Natural killer cell (primary cell): Measurements from ENCODE around the gene ZNF358. TPM values are rescaled to one million over a fixed set of nuclear protein-coding genes. Genes with fewer than 3 reads are reported as not detected.

Experiments
- ATAC-seq, 3 donors: fragments of 150-1000 bp in 2 of 3; fragments of 200-7000 bp in 1 of 3; cut with Tn5 transposase; 1 replicate in 1 of 3; 2 replicates in 2 of 3; pipeline ENCODE4 v1.10.0; 2021; ENCODE audit warnings: mild to moderate bottlenecking in 2 of 3, moderate library complexity in 2 of 3
- DNase-seq, 2 donors: peaks; one replicate each; pipeline versions ENCODE4 v3.0.0 to v3.0.0-alpha.2; 2013 to 2021; ENCODE audit warnings: mixed read lengths in 1 of 2
- H3K27ac ChIP-seq: one replicate; pipeline ENCODE4 v1.5.1; 2013; ENCODE audit warnings: mild to moderate bottlenecking, low read length
- H3K27me3 ChIP-seq: one replicate; pipeline ENCODE4 v1.6.1; 2013; ENCODE audit warnings: low read length; ENCODE audit not compliant: control insufficient read depth, insufficient read depth
- H3K36me3 ChIP-seq: one replicate; pipeline ENCODE4 v1.6.1; 2013; ENCODE audit warnings: low read length; ENCODE audit not compliant: control insufficient read depth, insufficient read depth
- H3K4me1 ChIP-seq: one replicate; pipeline ENCODE4 v1.6.1; 2013; ENCODE audit warnings: low read length; ENCODE audit not compliant: control insufficient read depth, insufficient read depth
- H3K4me3 ChIP-seq: one replicate; pipeline ENCODE4 v1.5.1; 2013; ENCODE audit warnings: low read length
- H3K9me3 ChIP-seq: one replicate; pipeline ENCODE4 v1.6.1; 2013; ENCODE audit warnings: low read length; ENCODE audit not compliant: control insufficient read depth, insufficient read depth
- H3K27ac Mint-ChIP-seq, 2 donors: one replicate each; pipeline ENCODE4 v1.8.0; 2022; ENCODE audit warnings: mild to moderate bottlenecking in 2 of 2, mixed read lengths in 2 of 2, moderate library complexity in 1 of 2
- H3K27me3 Mint-ChIP-seq, 2 donors: one replicate each; pipeline ENCODE4 v1.8.0; 2022; ENCODE audit warnings: low read depth in 2 of 2, mixed read lengths in 2 of 2
- H3K36me3 Mint-ChIP-seq: one replicate; pipeline ENCODE4 v1.8.0; 2022; ENCODE audit warnings: mixed read lengths
- H3K4me1 Mint-ChIP-seq, 2 donors: one replicate each; pipeline ENCODE4 v1.8.0; 2022; ENCODE audit warnings: mixed read lengths in 2 of 2
- H3K4me3 Mint-ChIP-seq: one replicate; pipeline ENCODE4 v1.8.0; 2022; ENCODE audit warnings: mild to moderate bottlenecking, moderate library complexity, mixed read lengths
- H3K9me3 Mint-ChIP-seq, 2 donors: one replicate each; pipeline ENCODE4 v1.8.0; 2022; ENCODE audit warnings: mixed read lengths in 2 of 2
- CTCF ChIP-seq: fragments of 200-600 bp; IDR thresholded peaks from one replicate; pipeline ENCODE4 v1.8.0; 2022; ENCODE audit warnings: antibody characterized with exemption
- WGBS: methylation state at CpG from one replicate; pipeline ENCODE4 v1.1.7; 2013; ENCODE audit warnings: missing lambda C conversion rate; ENCODE audit not compliant: insufficient coverage; 5-methylcytosine and 5-hydroxymethylcytosine counted together
- intact Hi-C: fragments of 100-400 bp; cut with micrococcal nuclease; formaldehyde crosslinking; loops from one replicate; pipeline ENCODE4 v1.14.2; 2022
- total RNA-seq, 4 donors: library from RNA; stranded (reverse); fragments of 120-200 nt in 1 of 4; gene quantifications; one replicate each; pipeline versions ENCODE4 v1.2.3 to v1.2.4, GENCODE V29; 2013 to 2022

The ZNF358 gene
- total RNA-seq, 3 donors from 2014 or later (not counting 1 experiment from before 2014, with no cell fraction given), result 9.8 to 11.6 (median 10.9) TPM

- Mint-ChIP-seq H3K27ac (no peak overlapping the region), H3K27me3 (peaks cover 0 to 4% of the 10 kb centered on the region in 2 donors), H3K4me3 (no peak overlapping the region), H3K9me3 (no peaks in the 10 kb centered on the region), H3K36me3 (no peaks in the 10 kb centered on the region), H3K4me1 (peaks cover 6 to 15% of the 10 kb centered on the region in 2 donors)
- Histone ChIP-seq H3K9me3 (no peaks in the 10 kb centered on the region), H3K27ac (no peak overlapping the region), H3K4me1 (peaks cover 22% of the 10 kb centered on the region), H3K27me3 (no peaks in the 10 kb centered on the region), H3K4me3 (no peak overlapping the region), H3K36me3 (no peaks in the 10 kb centered on the region)
- intact Hi-C loops, result no loop called here
- no peak for TF ChIP-seq CTCF
- WGBS, result 86% methylated on average over 2 of the region's 2 CpGs
- DNase-seq (no peak), ATAC-seq (no peak)
Observed at GRCh38 chr19:7486923-7487322, 29.0 kb upstream of the ZNF358 start.

GRCh38 chr19:7488736-7489353 lies 27.1 kb upstream of the ZNF358 start, which contains the start of gene PEX11G:
PEX11G (minus strand) TSS chr19:7489035; CDS start chr19:7489010, 25 bp downstream.
- no peaks in the 10 kb centered on the region for H3K9me3 Mint-ChIP-seq
- peak within 1 kb of the TSS; percentile 55 for H3K4me3 ChIP-seq
- no peaks in the 10 kb centered on the region for H3K9me3 ChIP-seq
- DNase-seq (peak; percentile 95 to 96), ATAC-seq (peak; percentile 91 to 96 (median 94))
- peak within 1 kb of the TSS; percentile 85 to 87 for H3K27ac Mint-ChIP-seq
- intact Hi-C loops, result no loop called here
- no peaks in the 10 kb centered on the region for H3K27me3 ChIP-seq
- H3K4me1 Mint-ChIP-seq, result peaks cover 11 to 22% of the 10 kb centered on the region in 2 donors
- peaks cover 19% of the 10 kb centered on the region for H3K4me1 ChIP-seq
- H3K27ac ChIP-seq, result peak within 1 kb of the TSS; percentile 72
- peak within 1 kb of the TSS; percentile 93 for H3K4me3 Mint-ChIP-seq
- H3K36me3 Mint-ChIP-seq, result no peaks in the 10 kb centered on the region
- H3K27me3 Mint-ChIP-seq, result no peaks in the 10 kb centered on the region
- TF ChIP-seq CTCF, result no peak
- WGBS, result under 1% methylated on average over 49 of the region's 49 CpGs
- H3K36me3 ChIP-seq, result no peaks in the 10 kb centered on the region

GRCh38 chr19:7489609-7490044 lies 26.3 kb upstream of the ZNF358 start:
- no peaks in the 10 kb centered on the region for H3K27me3 ChIP-seq
- Mint-ChIP-seq H3K27ac (peak overlapping the region; percentile 85 to 87), H3K9me3 (no peaks in the 10 kb centered on the region), H3K27me3 (no peaks in the 10 kb centered on the region), H3K4me1 (peaks cover 11 to 22% of the 10 kb centered on the region in 2 donors), H3K4me3 (peak overlapping the region; percentile 93), H3K36me3 (no peaks in the 10 kb centered on the region)
- H3K4me1 ChIP-seq, result peaks cover 19% of the 10 kb centered on the region
- H3K36me3 ChIP-seq, result no peaks in the 10 kb centered on the region
- WGBS, result 88% methylated on average over 10 of the region's 11 CpGs
- H3K27ac ChIP-seq, result no peak overlapping the region
- DNase-seq (no peak), ATAC-seq (no peak)
- H3K4me3 ChIP-seq, result no peak overlapping the region
- intact Hi-C loops, result no loop called here
- TF ChIP-seq CTCF, result no peak
- H3K9me3 ChIP-seq, result no peaks in the 10 kb centered on the region
